HG03565 (cell line): ENCODE data around the gene TPSAB1.
"Not testable (repeated sequence)": the region's sequence is repeated elsewhere in the genome, so short reads cannot be mapped to it uniquely, and the experiment has no call there.

ENCODE experiments used
- ATAC-seq: cut with Tn5 transposase; IDR thresholded peaks from one replicate; pipeline ENCODE4 v1.9.1; 2021; ENCODE audit warnings: mild to moderate bottlenecking, moderate library complexity; ENCODE audit not compliant: unreplicated experiment

TPSAB1 gene

DNA sequence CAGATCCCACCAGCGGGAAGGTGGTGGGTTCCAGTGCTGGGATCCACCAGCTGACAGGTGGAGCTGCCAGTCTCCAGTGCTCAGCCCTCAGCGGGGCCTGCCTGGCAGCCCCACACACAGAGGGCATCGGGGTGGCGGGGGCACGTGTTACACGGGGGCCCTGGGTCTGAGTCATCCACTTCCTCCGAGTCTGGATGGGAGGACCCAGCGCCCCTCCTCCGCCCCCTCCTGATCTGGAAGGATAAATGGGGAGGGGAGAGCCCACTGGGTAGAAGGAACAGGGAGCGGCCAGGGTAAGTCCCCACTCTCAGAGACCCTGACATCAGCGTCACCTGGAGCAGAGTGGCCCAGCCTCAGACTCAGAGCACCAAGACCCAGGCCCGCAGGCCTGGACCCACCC, at the start of gene TPSAB1:
Gene TPSAB1, plus strand, starts transcription at position 270 of the 400 bp plus-strand sequence. CDS start 234 bp downstream, outside the sequence.
- not testable (repeated sequence) for ATAC-seq

- ATAC-seq, result not testable (repeated sequence)
These were observed 49.7 kb upstream of the TPSAB1 start for GRCh38 chr16:1190789-1191188.

- ATAC-seq, result no peak
These were observed 48.0 kb upstream of the TPSAB1 start for GRCh38 chr16:1192384-1193073.

GRCh38 chr16:1193143-1193824, 47.2 kb upstream of the TPSAB1 start:
- no peak for ATAC-seq

GRCh38 chr16:1193825-1194581, 46.5 kb upstream of the TPSAB1 start:
- ATAC-seq, result no peak

DNA sequence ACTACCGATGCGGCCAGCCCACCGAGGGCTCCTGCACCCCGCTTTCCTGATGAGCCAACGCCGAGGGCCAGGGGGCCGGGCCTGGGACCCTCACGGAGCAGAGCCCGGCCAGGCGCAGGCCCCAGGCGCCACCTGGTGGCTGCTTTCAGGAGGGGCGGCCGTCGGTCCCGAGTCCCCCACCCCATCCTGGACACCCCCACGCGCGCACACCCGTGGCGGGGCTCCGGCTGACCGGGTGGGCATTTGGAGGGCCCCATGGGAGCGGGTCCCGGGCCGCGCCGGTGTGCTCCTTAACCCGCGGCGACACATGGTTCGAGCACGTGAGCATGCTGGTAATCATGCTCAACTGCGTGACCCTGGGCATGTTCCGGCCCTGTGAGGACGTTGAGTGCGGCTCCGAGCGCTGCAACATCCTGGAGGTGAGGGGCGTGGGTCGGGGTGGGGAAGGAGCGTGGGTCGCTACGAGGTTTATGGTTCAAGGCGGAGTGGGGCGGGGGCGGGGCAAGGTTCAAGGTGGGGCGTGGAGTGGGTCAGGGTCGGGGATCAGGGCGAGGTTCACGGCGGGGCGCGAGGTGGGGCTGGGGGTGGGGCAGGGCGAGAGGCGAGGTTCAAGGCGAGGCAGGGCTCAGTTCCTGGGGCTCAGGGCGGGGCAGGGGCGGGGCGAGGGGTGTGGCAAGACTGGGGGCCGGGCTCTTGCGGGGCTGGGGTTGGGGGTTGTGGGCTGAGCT, 45.7 kb upstream of the TPSAB1 start:
- no peak for ATAC-seq

GRCh38 chr16:1195393-1195666, 45.2 kb upstream of the TPSAB1 start:
- ATAC-seq, result no peak

- ATAC-seq, result no peak
These were observed 44.0 kb upstream of the TPSAB1 start for GRCh38 chr16:1196494-1196893.

- no peak for ATAC-seq
These were observed 43.2 kb upstream of the TPSAB1 start for GRCh38 chr16:1197237-1197866.

- ATAC-seq, result no peak
These were observed 42.3 kb upstream of the TPSAB1 start for GRCh38 chr16:1198194-1198593.

- not testable (repeated sequence) for ATAC-seq
These were observed 41.7 kb upstream of the TPSAB1 start for GRCh38 chr16:1198671-1199346.

DNA sequence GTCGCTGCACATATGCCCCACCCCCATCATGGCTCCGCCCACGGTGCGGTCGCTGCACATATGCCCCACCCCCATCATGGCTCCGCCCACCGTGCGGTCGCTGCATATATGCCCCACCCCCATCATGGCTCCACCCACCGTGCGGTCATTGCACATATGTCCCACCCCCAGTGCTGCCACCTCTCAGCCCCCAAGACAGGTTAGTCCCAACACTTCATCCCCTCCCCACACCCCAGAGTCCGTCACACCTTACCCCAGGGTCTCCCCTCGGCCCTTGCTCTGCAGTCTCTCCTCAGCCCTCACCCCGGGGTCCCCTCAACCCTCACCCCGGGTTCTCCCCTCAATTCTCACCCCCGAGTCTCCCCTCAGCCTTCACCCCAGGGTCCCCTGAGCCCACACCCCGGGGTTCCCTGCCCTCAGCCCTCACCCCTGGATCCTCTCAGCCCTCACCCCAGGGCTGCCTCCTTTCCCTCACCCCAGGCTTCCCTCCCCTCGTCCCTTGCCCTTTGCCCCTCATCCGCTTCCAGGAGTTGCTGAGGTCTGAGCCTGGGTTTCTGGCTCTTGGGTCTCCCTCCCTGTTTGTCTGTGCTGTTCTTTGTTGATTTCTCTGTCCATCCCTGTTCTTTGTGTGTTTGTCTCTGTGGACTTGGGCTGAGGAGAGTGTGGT, 41.0 kb upstream of the TPSAB1 start:
- no peak for ATAC-seq

- no peak for ATAC-seq
These were observed 40.4 kb upstream of the TPSAB1 start for GRCh38 chr16:1200014-1200627.

DNA sequence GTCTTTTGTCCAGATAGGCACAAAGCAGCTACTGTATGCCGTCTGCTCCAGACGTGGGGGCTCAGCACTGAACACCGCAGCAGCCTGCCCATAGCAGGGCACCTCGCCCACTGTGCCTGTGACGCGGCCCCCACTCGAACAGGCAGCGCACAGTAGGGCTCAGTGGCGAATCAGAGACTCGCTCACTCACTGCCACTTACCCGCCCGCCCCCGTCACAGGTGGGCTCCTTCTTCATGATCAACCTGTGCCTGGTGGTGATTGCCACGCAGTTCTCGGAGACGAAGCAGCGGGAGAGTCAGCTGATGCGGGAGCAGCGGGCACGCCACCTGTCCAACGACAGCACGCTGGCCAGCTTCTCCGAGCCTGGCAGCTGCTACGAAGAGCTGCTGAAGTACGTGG, 39.1 kb upstream of the TPSAB1 start:
- ATAC-seq, result no peak

DNA sequence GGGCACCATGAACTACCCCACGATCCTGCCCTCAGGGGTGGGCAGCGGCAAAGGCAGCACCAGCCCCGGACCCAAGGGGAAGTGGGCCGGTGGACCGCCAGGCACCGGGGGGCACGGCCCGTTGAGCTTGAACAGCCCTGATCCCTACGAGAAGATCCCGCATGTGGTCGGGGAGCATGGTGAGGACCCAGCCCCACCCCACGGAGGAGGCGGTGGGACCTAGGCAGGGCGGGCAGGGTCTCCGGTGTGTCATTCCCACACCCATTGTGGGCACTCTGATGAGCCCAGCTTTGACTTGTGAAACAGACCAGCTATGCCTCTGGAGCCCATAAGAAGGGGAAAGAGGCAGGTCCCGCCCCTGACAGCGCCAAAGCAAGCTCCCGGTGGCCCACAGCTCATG, 38.2 kb upstream of the TPSAB1 start:
- ATAC-seq, result no peak

- ATAC-seq, result no peak
These were observed 35.6 kb upstream of the TPSAB1 start for GRCh38 chr16:1204933-1205332.

DNA sequence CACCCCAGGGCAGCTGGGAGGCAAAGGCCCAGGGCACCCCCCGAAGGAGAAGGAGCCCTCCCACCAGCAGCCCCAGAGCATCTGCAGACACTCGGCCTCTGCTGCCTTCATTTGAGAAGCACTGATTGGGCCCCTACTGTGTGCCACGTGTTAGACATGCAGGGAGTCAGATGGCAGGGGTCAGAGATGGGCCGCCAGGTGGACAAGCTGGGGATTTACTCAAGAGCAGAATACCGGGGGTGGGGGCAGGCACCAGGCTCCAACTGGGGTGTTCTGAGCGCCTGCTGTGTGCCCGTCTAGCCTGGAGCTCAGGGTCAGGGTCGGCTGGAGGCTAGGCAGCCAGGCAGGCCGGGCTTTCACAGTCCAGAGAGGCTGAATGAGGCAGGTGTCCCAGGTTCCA, 34.2 kb upstream of the TPSAB1 start:
- no peak for ATAC-seq

GRCh38 chr16:1206786-1207185, 33.7 kb upstream of the TPSAB1 start:
- ATAC-seq, result no peak

DNA sequence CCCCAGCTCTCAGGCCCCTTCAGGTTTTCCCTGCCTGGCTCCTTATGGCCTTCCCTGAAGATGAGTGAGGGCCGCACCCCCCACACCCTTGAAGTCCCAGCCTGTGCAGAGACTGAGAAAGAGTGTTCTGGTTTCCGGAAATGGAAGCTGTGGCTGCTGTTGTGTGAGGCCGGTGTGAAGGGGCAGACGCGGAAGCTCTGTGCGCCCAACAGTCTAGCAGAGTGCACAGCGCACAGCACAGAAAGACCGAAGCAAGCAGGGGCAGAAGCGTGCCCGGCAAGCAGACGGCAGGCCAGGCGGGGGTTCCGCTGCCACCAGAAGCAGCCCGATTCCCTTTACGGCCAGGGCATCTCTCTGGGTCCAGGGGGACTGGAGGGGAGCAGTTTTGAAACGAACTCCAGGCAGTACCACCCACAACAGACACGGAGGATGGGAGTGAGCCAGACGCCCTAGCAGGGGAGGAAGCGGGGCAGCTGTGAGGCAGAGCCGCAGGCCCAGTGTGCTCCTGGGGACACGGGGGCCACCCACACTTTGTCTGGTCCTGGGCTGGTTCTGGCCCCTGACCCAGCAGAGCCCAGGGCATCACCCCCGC, 32.2 kb upstream of the TPSAB1 start:
- no peak for ATAC-seq
